Neutrophil (primary cell): Measurements from ENCODE around the gene FOXK2.
"Not testable (repeated sequence)": the region's sequence is repeated elsewhere in the genome, so short reads cannot be mapped to it uniquely, and the experiment has no call there.

Experiments used
- H3K27ac ChIP-seq: fragments of 200-600 bp; sonication (generic); 2 replicates; pipeline ENCODE4 v1.5.1; 2016; ENCODE audit warnings: mild to moderate bottlenecking, moderate library complexity
- H3K27me3 ChIP-seq: fragments of 200-600 bp; sonication (generic); 2 replicates; pipeline ENCODE4 v1.6.0; 2016; ENCODE audit warnings: mild to moderate bottlenecking
- H3K36me3 ChIP-seq: fragments of 200-600 bp; sonication (generic); 2 replicates; pipeline ENCODE4 v1.5.1; 2017
- H3K4me1 ChIP-seq, 2 experiments: fragments of 200-600 bp in 1 of 2; sonication (generic) in 1 of 2; 1 replicate in 1 of 2; 2 replicates in 1 of 2; pipeline versions ENCODE4 v1.5.1 to v1.6.1; 2013 to 2016; ENCODE audit warnings: low read depth in 1 of 2, low read length in 1 of 2, mild to moderate bottlenecking in 1 of 2, moderate library complexity in 1 of 2; ENCODE audit not compliant: control insufficient read depth in 1 of 2, insufficient read depth in 1 of 2
- H3K4me3 ChIP-seq, 2 experiments: fragments of 200-600 bp in 1 of 2; sonication (generic) in 1 of 2; 1 replicate in 1 of 2; 2 replicates in 1 of 2; pipeline ENCODE4 v1.5.1; 2013 to 2016; ENCODE audit warnings: low read depth in 1 of 2, low read length in 1 of 2, mild to moderate bottlenecking in 1 of 2, moderate library complexity in 1 of 2
- H3K9me3 ChIP-seq: fragments of 200-600 bp; sonication (generic); 2 replicates; pipeline ENCODE4 v1.5.1; 2016
- TF ChIP-seq, protein P1 (sequence below): fragments of 200-600 bp; sonication (generic); IDR thresholded peaks from 2 replicates; pipeline ENCODE4 v1.5.1; 2016; ENCODE audit warnings: antibody characterized with exemption

FOXK2 gene

GRCh38 chr17:82582213-82582612, 62.7 kb downstream of the FOXK2 start:
- TF ChIP-seq, protein P1, sequence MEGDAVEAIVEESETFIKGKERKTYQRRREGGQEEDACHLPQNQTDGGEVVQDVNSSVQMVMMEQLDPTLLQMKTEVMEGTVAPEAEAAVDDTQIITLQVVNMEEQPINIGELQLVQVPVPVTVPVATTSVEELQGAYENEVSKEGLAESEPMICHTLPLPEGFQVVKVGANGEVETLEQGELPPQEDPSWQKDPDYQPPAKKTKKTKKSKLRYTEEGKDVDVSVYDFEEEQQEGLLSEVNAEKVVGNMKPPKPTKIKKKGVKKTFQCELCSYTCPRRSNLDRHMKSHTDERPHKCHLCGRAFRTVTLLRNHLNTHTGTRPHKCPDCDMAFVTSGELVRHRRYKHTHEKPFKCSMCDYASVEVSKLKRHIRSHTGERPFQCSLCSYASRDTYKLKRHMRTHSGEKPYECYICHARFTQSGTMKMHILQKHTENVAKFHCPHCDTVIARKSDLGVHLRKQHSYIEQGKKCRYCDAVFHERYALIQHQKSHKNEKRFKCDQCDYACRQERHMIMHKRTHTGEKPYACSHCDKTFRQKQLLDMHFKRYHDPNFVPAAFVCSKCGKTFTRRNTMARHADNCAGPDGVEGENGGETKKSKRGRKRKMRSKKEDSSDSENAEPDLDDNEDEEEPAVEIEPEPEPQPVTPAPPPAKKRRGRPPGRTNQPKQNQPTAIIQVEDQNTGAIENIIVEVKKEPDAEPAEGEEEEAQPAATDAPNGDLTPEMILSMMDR: no peak
- H3K27ac ChIP-seq: peak overlapping the region; percentile 33
- no peak overlapping the region for H3K4me3 ChIP-seq
- no peaks in the 10 kb centered on the region for H3K27me3 ChIP-seq
- H3K9me3 ChIP-seq: no peaks in the 10 kb centered on the region
- H3K4me1 ChIP-seq: peaks cover 5 to 9% of the 10 kb centered on the region in 2 experiments
- H3K36me3 ChIP-seq: peaks cover 46% of the 10 kb centered on the region

- TF ChIP-seq, protein P1: no peak
- H3K27me3 ChIP-seq: no peaks in the 10 kb centered on the region
- peaks cover 5 to 9% of the 10 kb centered on the region in 2 experiments for H3K4me1 ChIP-seq
- no peak overlapping the region for H3K4me3 ChIP-seq
- H3K36me3 ChIP-seq: peaks cover 49% of the 10 kb centered on the region
- peak overlapping the region; percentile 33 for H3K27ac ChIP-seq
- H3K9me3 ChIP-seq: no peaks in the 10 kb centered on the region
Observed at GRCh38 chr17:82582709-82583108, 63.2 kb downstream of the FOXK2 start.

DNA sequence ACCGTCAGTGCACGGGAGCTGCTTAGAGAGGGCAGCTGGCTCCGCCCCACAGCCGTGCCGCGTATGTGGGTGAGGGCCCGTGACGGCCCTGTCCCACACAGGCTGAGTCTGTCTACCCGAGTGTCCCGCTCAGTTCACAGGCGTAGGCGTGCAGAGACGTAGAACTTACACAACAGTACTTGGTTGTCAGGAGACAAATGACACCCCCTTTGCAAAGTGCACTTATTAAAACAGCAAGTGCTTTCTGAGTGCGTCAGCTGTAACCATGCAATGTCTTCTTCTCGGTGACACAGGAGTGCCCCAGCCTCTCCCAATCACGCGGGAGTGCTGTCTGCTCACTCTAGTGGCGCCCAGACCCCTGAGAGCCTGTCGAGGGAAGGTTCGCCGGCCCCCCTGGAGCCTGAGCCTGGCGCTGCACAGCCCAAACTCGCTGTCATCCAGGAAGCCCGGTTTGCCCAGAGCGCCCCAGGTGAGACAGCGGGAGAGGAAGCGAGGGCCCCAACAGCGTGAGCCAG, 64.2 kb downstream of the FOXK2 start:
- Histone ChIP-seq H3K36me3 (peaks cover 57% of the 10 kb centered on the region), H3K9me3 (no peaks in the 10 kb centered on the region), H3K4me3 (no peak overlapping the region), H3K27ac (no peak overlapping the region), H3K4me1 (peaks cover 3 to 5% of the 10 kb centered on the region in 2 experiments), H3K27me3 (no peaks in the 10 kb centered on the region)
- TF ChIP-seq, protein P1: no peak

- H3K4me1 ChIP-seq, H3K27me3 ChIP-seq, H3K27ac ChIP-seq, H3K4me3 ChIP-seq, H3K9me3 ChIP-seq: not testable (repeated sequence)
- peaks cover 53% of the 10 kb centered on the region for H3K36me3 ChIP-seq
Observed at GRCh38 chr17:82585935-82586575, 66.5 kb downstream of the FOXK2 start.

DNA sequence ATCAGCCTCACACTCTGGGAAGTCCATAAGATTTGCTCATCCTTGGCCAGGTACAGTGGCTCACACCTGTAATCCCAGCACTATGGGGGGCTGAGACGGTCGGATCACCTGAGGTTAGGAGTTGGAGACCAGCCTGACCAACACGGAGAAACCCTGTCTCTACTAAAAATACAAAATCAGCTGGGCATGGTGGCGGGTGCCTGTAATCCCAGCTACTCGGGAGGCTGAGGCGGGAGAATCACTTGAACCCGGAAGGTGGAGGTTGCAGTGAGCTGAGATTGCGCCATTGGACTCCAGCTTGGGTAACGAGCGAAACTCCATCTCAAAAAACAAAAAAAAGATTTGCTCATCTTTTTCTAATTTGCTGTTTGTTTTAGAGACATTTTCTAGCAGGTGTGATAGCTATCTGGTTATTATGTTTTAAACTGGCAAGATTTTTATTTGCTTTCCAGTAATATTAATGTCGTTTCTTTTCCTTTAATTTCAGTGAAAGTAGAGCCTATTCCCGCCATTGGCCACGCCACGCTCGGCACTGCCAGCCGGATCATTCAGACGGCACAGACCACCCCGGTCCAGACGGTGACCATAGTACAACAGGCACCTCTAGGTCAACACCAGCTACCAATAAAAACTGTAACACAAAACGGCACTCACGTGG, 67.2 kb downstream of the FOXK2 start:
- TF ChIP-seq, protein P1: no peak
- H3K4me3 ChIP-seq: no peak overlapping the region
- no peaks in the 10 kb centered on the region for H3K9me3 ChIP-seq
- peaks cover 53% of the 10 kb centered on the region for H3K36me3 ChIP-seq
- H3K4me1 ChIP-seq: peaks cover 14 to 16% of the 10 kb centered on the region in 2 experiments
- peak overlapping the region; percentile 7 for H3K27ac ChIP-seq
- H3K27me3 ChIP-seq: no peaks in the 10 kb centered on the region
